MM.1S (cell line): ENCODE data around the gene DDC.

Experiments
- CTCF ChIP-seq: fragments of 300-600 bp; sonication (generic); IDR thresholded peaks from 2 replicates; pipeline ENCODE4 v1.5.1; 2016; ENCODE audit warnings: antibody characterized with exemption, low read length, mixed read lengths
- EZH2 ChIP-seq: fragments of 300-600 bp; sonication (generic); optimal IDR thresholded peaks from 2 replicates; pipeline ENCODE3; 2017; ENCODE audit warnings: low read depth, mild to moderate bottlenecking, antibody characterized with exemption, low read length, mixed read lengths
- EZH2phosphoT487 ChIP-seq: fragments of 300-600 bp; sonication (generic); IDR thresholded peaks from 2 replicates; pipeline ENCODE4 v1.6.1; 2018; ENCODE audit warnings: antibody characterized with exemption, low read length

- TF ChIP-seq CTCF (no peak), EZH2phosphoT487 (no peak), EZH2 (no peak)
Observed at GRCh38 chr7:50564171-50564570, 1.0 kb downstream of the DDC start.
